Keratinocyte (primary cell): ENCODE measurements around the gene ERG. TPM values are rescaled to one million over a fixed set of nuclear protein-coding genes. Genes with fewer than 3 reads are reported as not detected.
A peak's percentile ranks its signal among the peaks of the same experiment; 100 is the strongest.

Experiments
- DNase-seq: peaks from one replicate; pipeline ENCODE4 v3.0.0-alpha.2; 2011; ENCODE audit warnings: low read depth, missing footprints, low spot score
- FAIRE-seq: peaks from 2 replicates; lab custom pipeline; 2011; peaks lifted over from hg19 to GRCh38; lab: Jason Lieb, UNC
- H2AFZ ChIP-seq: 2 replicates; pipeline ENCODE4 v1.6.0; 2012; ENCODE audit warnings: low read length, control low read depth, inconsistent platforms; ENCODE audit not compliant: control insufficient read depth
- H3K27ac ChIP-seq: 2 replicates; pipeline ENCODE4 v1.5.1; 2011; ENCODE audit warnings: low read length; ENCODE audit not compliant: control insufficient read depth, insufficient read depth
- H3K27me3 ChIP-seq: 3 replicates; pipeline ENCODE4 v1.6.0; 2011; ENCODE audit warnings: low read length; ENCODE audit not compliant: control insufficient read depth, insufficient read depth; ENCODE audit errors: extremely low read depth
- H3K36me3 ChIP-seq, 2 experiments: 2 replicates in 1 of 2; 3 replicates in 1 of 2; pipeline ENCODE4 v1.5.1; 2011; ENCODE audit warnings: low read length in 2 of 2, mild to moderate bottlenecking in 1 of 2; ENCODE audit not compliant: control insufficient read depth in 2 of 2, insufficient read depth in 2 of 2; ENCODE audit errors: extremely low read depth in 1 of 2
- H3K4me1 ChIP-seq: 3 replicates; pipeline ENCODE4 v1.5.1; 2011; ENCODE audit warnings: low read length; ENCODE audit not compliant: control insufficient read depth, insufficient read depth; ENCODE audit errors: extremely low read depth
- H3K4me2 ChIP-seq: 3 replicates; pipeline ENCODE4 v1.6.0; 2011; ENCODE audit warnings: low read depth, low read length; ENCODE audit not compliant: control insufficient read depth, insufficient read depth; ENCODE audit errors: extremely low read depth
- H3K4me3 ChIP-seq, 3 experiments: fragments of 200-600 bp in 1 of 3; sonication (generic) in 1 of 3; 2 replicates in 2 of 3; 3 replicates in 1 of 3; pipeline ENCODE4 v1.5.1; 2011 to 2016; ENCODE audit warnings: low read length in 3 of 3, mild to moderate bottlenecking in 3 of 3, control low read depth in 2 of 3, inconsistent platforms in 1 of 3, low read depth in 1 of 3, mixed read lengths in 1 of 3, mixed run types in 1 of 3, moderate library complexity in 1 of 3; ENCODE audit not compliant: control insufficient read depth in 2 of 3, insufficient read depth in 2 of 3; ENCODE audit errors: extremely low read depth in 1 of 3
- H3K79me2 ChIP-seq: 2 replicates; pipeline ENCODE4 v1.6.0; 2012; ENCODE audit warnings: low read length; ENCODE audit not compliant: control insufficient read depth, insufficient read depth
- H3K9ac ChIP-seq: 3 replicates; pipeline ENCODE4 v1.6.0; 2011; ENCODE audit warnings: low read length; ENCODE audit not compliant: control insufficient read depth, insufficient read depth; ENCODE audit errors: extremely low read depth
- H3K9me1 ChIP-seq: 3 replicates; pipeline ENCODE4 v1.6.0; 2011; ENCODE audit warnings: low read length; ENCODE audit not compliant: control insufficient read depth, insufficient read depth; ENCODE audit errors: extremely low read depth
- H3K9me3 ChIP-seq: 2 replicates; pipeline ENCODE4 v1.5.1; 2012; ENCODE audit warnings: low read depth, low read length; ENCODE audit not compliant: control insufficient read depth
- H4K20me1 ChIP-seq: 3 replicates; pipeline ENCODE4 v1.6.0; 2011; ENCODE audit warnings: low read length; ENCODE audit not compliant: control insufficient read depth, insufficient read depth; ENCODE audit errors: extremely low read depth
- CTCF ChIP-seq, 3 experiments: IDR thresholded peaks in 1 of 3; conservative IDR thresholded peaks in 1 of 3; optimal IDR thresholded peaks in 1 of 3; 2 replicates in 2 of 3; 3 replicates in 1 of 3; pipeline versions ENCODE3 to v1.5.1; 2011; ENCODE audit warnings: low read length in 3 of 3, mild to moderate bottlenecking in 3 of 3, moderate library complexity in 2 of 3, control low read depth in 1 of 3, inconsistent platforms in 1 of 3; ENCODE audit not compliant: insufficient read depth in 2 of 3; ENCODE audit errors: extremely low read depth in 1 of 3
- EZH2 ChIP-seq: IDR thresholded peaks from one replicate; pipeline ENCODE4 v1.6.1; 2012; ENCODE audit warnings: inconsistent platforms, mild to moderate bottlenecking, low read length, moderate library complexity
- dilution Hi-C: fragments of 300-500 bp; cut with MboI; formaldehyde crosslinking; loops from one replicate; pipeline ENCODE4 v1.7.0; 2020; ENCODE audit warnings: low sequenced_read_pairs; ENCODE audit not compliant: extremely low pct_ligation_motif_present
- polyA plus RNA-seq, 5 experiments: library from polyadenylated mRNA; depleted of rRNA in 3 of 5; stranded (reverse) in 3 of 5; stranded (forward) in 1 of 5; unstranded in 1 of 5; fragments of >200 nt; gene quantifications; 1 replicate in 1 of 5; 2 replicates in 3 of 5; 3 replicates in 1 of 5; pipeline versions ENCODE4 v1.2.1 to v1.2.3, GENCODE V29; 2011 to 2012; ENCODE audit warnings: missing spikeins in 2 of 5, low read depth in 1 of 5, low replicate concordance in 1 of 5

Gene ERG
- polyA plus RNA-seq, 1 donor (not counting 4 experiments of a cell fraction or from before 2014, with no cell fraction given), result 0.08 TPM

DNA sequence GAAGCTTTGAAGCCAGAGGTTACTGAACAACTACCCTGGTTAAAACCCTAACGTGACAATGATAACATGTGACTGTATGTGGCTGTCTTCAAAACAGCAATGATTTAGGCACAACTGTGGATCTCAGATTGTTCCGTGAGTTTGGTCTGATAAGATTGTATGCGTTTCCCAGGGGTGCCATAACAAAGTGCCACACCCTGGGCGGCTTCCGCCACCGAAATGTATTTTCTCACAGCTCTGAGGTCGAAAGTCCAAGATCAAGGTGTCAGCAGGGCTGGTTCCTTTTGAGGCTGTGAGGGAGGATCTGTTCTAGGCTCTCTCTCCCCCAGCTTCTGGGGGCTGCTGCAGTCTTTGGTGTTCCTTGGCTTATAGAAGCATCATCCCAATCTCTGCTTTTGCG lies 29.5 kb upstream of the ERG start:
- no peaks in the 10 kb centered on the region for H3K36me3 ChIP-seq
- H3K9ac ChIP-seq, result no peak overlapping the region
- no peak for DNase-seq
- no peaks in the 10 kb centered on the region for H3K9me3 ChIP-seq
- peaks cover 8% of the 10 kb centered on the region for H3K27me3 ChIP-seq
- H3K4me1 ChIP-seq, result peaks cover 3% of the 10 kb centered on the region
- dilution Hi-C loops, result no loop called here
- H3K4me2 ChIP-seq, result no peak overlapping the region
- H3K9me1 ChIP-seq, result no peaks in the 10 kb centered on the region
- no peak overlapping the region for H3K4me3 ChIP-seq
- H2AFZ ChIP-seq, result no peak overlapping the region
- no peaks in the 10 kb centered on the region for H4K20me1 ChIP-seq
- no peaks in the 10 kb centered on the region for H3K79me2 ChIP-seq
- TF ChIP-seq EZH2, result no peak
- no peak for TF ChIP-seq CTCF (optimal IDR thresholded peaks at IDR 0.05 in 1 of 3, IDR thresholded peaks at IDR 0.05 in 1 of 3, conservative IDR thresholded peaks at IDR 0.05 in 1 of 3; ENCODE audit: extremely low read depth in 1 of 3, insufficient read depth in 2 of 3, low read length in 3 of 3)
- no peak overlapping the region for H3K27ac ChIP-seq
- FAIRE-seq, result no peak

- peaks cover 8% of the 10 kb centered on the region for H3K27me3 ChIP-seq
- H2AFZ ChIP-seq, result no peak overlapping the region
- H3K9me3 ChIP-seq, result no peaks in the 10 kb centered on the region
- H3K79me2 ChIP-seq, result no peaks in the 10 kb centered on the region
- H4K20me1 ChIP-seq, result no peaks in the 10 kb centered on the region
- no peak overlapping the region for H3K27ac ChIP-seq
- H3K4me3 ChIP-seq, result no peak overlapping the region
- H3K9me1 ChIP-seq, result no peaks in the 10 kb centered on the region
- no peaks in the 10 kb centered on the region for H3K36me3 ChIP-seq
- DNase-seq, result no peak
- dilution Hi-C loops, result no loop called here
- H3K4me2 ChIP-seq, result peak overlapping the region; percentile 6
- no peak overlapping the region for H3K9ac ChIP-seq
- no peak for FAIRE-seq
- TF ChIP-seq CTCF (optimal IDR thresholded peaks at IDR 0.05 in 1 of 3, IDR thresholded peaks at IDR 0.05 in 1 of 3, conservative IDR thresholded peaks at IDR 0.05 in 1 of 3; ENCODE audit: extremely low read depth in 1 of 3, insufficient read depth in 2 of 3, low read length in 3 of 3), result no peak
- TF ChIP-seq EZH2, result no peak
- H3K4me1 ChIP-seq, result peaks cover 3% of the 10 kb centered on the region
These were observed 27.2 kb upstream of the ERG start for GRCh38 chr21:38525454-38525853.
